H1 (cell line): ENCODE measurements around the gene LRBA. TPM values are rescaled to one million over a fixed set of nuclear protein-coding genes. Genes with fewer than 3 reads are reported as not detected.

Experiments
- RXRA ChIP-seq: IDR thresholded peaks from 2 replicates; pipeline ENCODE4 v1.6.1; 2011; ENCODE audit warnings: low read depth, mild to moderate bottlenecking, low read length, moderate library complexity; ENCODE audit not compliant: insufficient read depth
- polyA plus RNA-seq, 7 experiments: library from polyadenylated mRNA; depleted of rRNA in 3 of 7; stranded (reverse) in 5 of 7; unstranded in 2 of 7; fragments of >200 nt in 5 of 7; fragments of 200-250 nt in 2 of 7; gene quantifications; 1 replicate in 5 of 7; 2 replicates in 1 of 7; 4 replicates in 1 of 7; pipeline versions ENCODE4 v1.2.1 to v1.2.3, GENCODE V29; 2011 to 2013; ENCODE audit warnings: missing spikeins in 2 of 7, mixed read lengths in 2 of 7
- total RNA-seq: library from RNA; stranded (reverse); fragmentation: NEBNext Ultra II Directional; extraction: Animal tissue kit (Norgen Biotek cat#: 25700); gene quantifications from 2 replicates; pipeline ENCODE4 v1.2.1, GENCODE V29; 2021

The LRBA gene
- total and polyA plus RNA-seq, 2 of the 8 experiments (the other 6 are each of a cell fraction or from before 2014, with no cell fraction given) = 54.6 to 83.2 TPM

DNA sequence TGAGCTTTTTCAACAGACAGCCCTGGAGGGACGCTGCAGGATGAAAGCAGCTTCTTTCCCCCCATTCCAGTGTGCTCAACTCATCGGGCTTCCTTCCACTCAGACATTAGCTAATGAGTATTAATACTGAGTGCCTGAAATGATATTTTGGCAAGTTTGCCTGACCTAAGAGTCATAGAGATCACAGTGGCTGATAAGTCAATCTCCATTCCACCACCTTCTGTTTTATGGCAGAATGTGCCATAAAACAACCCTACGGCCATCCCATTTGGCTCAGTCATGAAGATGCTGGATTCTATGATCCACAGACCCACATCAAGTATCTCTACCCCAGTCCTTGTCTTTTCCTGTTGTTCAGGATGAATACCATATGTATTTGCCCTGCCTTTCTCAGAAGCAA is 481.4 kb downstream of the LRBA start (continued):
- TF ChIP-seq RXRA = no peak
